ENCODE measurements around the gene CRYBA1.
"Not testable (repeated sequence)": the region's sequence is repeated elsewhere in the genome, so short reads cannot be mapped to it uniquely, and the experiment has no call there.

CRYBA1 gene

DNA sequence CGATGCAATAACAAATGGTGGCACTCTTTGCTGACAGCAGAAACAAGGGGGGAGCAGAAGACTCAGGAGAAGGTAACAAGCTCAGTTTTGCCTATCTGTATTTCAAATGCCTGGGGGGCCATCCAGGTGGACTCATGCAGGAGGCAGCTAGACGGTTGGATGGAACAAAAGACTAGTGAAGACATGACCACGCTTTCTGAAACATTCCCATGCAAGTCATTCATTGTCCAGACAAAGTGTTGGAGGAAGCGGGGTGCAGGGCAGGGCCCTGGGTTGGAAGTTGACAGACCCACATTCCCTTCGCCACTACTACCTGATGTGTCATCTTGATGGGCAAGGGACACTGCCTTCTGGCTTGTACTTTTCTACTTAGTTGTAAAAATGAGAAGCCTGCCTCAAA is 29.8 kb upstream of the CRYBA1 start:
- TF ChIP-seq, protein P1, sequence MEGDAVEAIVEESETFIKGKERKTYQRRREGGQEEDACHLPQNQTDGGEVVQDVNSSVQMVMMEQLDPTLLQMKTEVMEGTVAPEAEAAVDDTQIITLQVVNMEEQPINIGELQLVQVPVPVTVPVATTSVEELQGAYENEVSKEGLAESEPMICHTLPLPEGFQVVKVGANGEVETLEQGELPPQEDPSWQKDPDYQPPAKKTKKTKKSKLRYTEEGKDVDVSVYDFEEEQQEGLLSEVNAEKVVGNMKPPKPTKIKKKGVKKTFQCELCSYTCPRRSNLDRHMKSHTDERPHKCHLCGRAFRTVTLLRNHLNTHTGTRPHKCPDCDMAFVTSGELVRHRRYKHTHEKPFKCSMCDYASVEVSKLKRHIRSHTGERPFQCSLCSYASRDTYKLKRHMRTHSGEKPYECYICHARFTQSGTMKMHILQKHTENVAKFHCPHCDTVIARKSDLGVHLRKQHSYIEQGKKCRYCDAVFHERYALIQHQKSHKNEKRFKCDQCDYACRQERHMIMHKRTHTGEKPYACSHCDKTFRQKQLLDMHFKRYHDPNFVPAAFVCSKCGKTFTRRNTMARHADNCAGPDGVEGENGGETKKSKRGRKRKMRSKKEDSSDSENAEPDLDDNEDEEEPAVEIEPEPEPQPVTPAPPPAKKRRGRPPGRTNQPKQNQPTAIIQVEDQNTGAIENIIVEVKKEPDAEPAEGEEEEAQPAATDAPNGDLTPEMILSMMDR (IDR thresholded peaks at IDR 0.05; ENCODE audit: extremely low read depth, insufficient read depth, missing control alignments): no peak
- no peak for DNase-seq (ENCODE audit: low spot score)
- in situ Hi-C loops (cut with MboI; ENCODE audit: low pct_unique_long_range_greater_than_20kb, low sequenced_read_pairs, unreplicated experiment): no loop called here

DNA sequence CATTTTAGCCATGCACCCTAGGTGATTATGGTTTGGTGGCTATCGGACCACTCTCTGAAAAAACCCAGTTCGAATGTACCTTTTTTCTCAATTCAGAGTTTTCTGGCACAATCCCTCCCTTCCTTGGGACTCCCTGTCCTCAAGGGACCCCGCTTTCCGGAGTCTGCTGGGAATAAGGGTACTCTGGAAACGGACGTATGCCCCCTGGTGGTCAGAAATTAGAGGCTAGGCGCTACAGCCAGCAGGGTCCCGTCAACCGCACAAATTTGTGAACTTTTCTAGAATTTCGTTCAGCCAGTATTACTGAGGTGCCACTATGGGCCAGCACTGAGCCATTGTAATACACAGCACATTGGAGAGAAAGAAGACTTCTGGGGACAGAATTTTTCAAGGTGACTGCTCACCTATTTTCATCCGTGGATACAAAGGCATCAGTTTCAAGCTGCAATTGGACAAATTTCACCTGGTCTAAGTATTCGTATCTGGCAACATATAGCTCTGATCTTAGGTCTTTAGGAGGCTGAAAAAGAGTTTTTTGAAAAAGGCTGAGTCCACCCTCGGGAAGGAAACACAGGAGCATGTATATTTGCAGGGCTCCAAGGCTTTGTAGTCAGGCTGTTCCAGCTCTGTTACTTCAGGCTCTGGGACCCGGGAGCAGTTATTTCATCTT is 27.1 kb upstream of the CRYBA1 start:
- in situ Hi-C loops (cut with MboI; ENCODE audit: low pct_unique_long_range_greater_than_20kb, low sequenced_read_pairs, unreplicated experiment): no loop called here
- DNase-seq (ENCODE audit: low spot score): peak; percentile 81
- TF ChIP-seq, protein P1 (IDR thresholded peaks at IDR 0.05; ENCODE audit: extremely low read depth, insufficient read depth, missing control alignments): peak; percentile 75

DNA sequence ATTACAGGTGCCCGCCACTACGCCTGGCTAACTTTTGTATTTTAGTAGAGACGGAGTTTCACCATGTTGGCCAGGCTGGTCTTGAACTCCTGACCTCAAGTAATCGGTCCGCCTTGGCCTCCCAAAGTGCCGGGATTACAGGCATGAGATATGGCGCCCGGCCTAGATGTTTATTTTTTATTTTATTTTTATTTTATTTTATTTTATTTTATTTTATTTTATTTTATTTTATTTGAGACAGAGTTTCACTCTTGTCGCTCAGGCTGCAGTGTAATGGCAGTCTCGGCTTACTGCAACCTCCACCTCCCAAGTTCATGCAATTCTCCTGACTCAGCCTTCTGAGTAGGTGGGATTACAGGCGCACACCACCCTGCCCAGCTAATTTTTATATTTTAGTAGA is 25.3 kb upstream of the CRYBA1 start:
- in situ Hi-C loops (cut with MboI; ENCODE audit: low pct_unique_long_range_greater_than_20kb, low sequenced_read_pairs, unreplicated experiment); DNase-seq (ENCODE audit: low spot score): not testable (repeated sequence)

DNA sequence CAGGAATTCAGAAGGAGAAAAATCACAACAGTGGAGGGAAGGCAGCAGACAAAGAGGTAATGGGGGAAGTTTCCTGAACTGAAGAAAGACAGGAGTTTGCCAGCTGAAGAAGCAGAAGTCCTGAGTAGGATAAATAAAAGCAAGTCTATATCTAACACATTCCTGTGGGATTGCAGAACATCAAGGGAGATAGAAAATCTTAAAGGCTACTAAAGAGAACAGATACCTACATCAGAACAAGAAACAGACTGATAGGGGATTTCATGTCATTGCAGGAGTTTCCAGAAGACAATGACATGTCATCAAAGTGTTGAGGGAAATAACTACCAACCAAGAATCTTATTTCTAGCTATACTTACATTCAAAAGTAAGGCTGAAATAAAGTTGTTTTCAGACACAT is 21.3 kb upstream of the CRYBA1 start:
- DNase-seq (ENCODE audit: low spot score): peak; percentile 45
- TF ChIP-seq, protein P1 (IDR thresholded peaks at IDR 0.05; ENCODE audit: extremely low read depth, insufficient read depth, missing control alignments): no peak
- in situ Hi-C loops (cut with MboI; ENCODE audit: low pct_unique_long_range_greater_than_20kb, low sequenced_read_pairs, unreplicated experiment): no loop called here

DNA sequence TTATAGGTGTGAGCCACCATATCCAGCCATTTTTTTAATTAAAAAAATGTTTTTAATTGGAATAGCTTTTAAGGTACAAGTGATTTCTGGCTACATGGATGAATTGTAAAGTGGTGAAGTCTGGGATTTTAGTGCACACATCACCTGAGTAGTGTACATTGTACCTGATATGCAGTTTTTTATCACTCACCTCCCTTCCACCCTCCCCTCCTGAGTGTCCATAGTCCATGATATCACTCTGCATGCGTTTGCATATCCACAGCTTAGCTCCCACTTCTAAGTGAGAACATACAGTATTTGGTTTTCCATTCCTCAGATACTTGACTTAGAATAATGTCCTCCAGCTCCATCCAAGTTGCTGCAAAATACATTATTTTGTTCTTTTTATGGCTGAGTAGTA is 13.4 kb upstream of the CRYBA1 start:
- DNase-seq (ENCODE audit: low spot score): no peak
- in situ Hi-C loops (cut with MboI; ENCODE audit: low pct_unique_long_range_greater_than_20kb, low sequenced_read_pairs, unreplicated experiment): no loop called here
- TF ChIP-seq, protein P1 (IDR thresholded peaks at IDR 0.05; ENCODE audit: extremely low read depth, insufficient read depth, missing control alignments): no peak

DNA sequence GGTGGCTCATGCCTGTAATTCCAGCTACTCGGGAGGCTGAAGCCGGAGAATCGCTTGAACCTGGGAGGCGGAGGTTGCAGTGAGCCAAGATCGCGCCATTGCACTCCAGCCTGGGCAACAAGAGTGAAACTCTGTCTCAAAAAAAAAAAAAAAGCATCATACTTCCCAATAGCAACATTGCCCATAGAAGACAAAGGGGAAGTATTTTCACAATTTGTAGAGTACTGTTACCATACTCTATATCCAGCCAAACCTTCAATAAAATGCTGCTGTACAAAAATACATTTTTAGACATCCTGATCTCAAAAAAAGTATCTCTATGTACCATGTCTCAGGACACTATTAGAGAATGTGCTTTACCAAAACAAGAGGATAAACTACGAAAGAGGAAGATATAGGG is 11.7 kb upstream of the CRYBA1 start:
- in situ Hi-C loops (cut with MboI; ENCODE audit: low pct_unique_long_range_greater_than_20kb, low sequenced_read_pairs, unreplicated experiment); DNase-seq (ENCODE audit: low spot score): not testable (repeated sequence)

DNA sequence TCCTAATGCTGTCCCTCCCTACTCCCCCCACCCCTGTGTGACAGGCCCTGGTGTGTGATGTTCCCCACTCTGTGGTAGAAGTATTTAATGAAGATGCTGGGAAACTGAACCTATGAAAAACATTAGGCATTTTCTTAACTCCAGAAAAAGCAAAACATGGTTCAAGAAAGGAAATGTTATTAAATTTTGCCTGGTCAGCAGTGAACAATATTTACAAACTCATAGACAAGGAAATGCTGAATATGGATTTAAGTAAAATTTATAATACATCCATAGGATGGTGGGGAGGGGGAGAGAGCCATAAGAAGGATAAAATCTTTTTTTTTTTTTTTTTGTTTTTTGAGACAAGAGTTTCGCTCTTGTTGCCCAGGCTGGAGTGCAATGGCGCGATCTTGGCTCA is 10.8 kb upstream of the CRYBA1 start:
- in situ Hi-C loops (cut with MboI; ENCODE audit: low pct_unique_long_range_greater_than_20kb, low sequenced_read_pairs, unreplicated experiment): no loop called here
- TF ChIP-seq, protein P1 (IDR thresholded peaks at IDR 0.05; ENCODE audit: extremely low read depth, insufficient read depth, missing control alignments): no peak
- DNase-seq (ENCODE audit: low spot score): no peak
